OCI-LY7 (cell line): Measurements from ENCODE around the gene AHCTF1. TPM values are rescaled to one million over a fixed set of nuclear protein-coding genes. Genes with fewer than 3 reads are reported as not detected.
"Not testable (repeated sequence)": the region's sequence is repeated elsewhere in the genome, so short reads cannot be mapped to it uniquely, and the experiment has no call there.

ENCODE experiments used
- BruUV-seq: library from RNA; stranded (reverse); fragments of 400-500 nt; replicated peaks from 2 replicates; lab custom pipeline; 2021; lab: Mats Ljungman, UMichigan
- CTCF ChIA-PET: fragments of 300-600 bp; sonication (Branson Sonifier 250); formaldehyde crosslinking; loops from one replicate; lab custom pipeline; 2022; ENCODE audit warnings: antibody characterized with exemption; ENCODE audit not compliant: unreplicated experiment; lab: Charles Lee
- POLR2A ChIA-PET: fragments of 300-600 bp; sonication (Branson Sonifier 250); formaldehyde crosslinking; loops from one replicate; lab custom pipeline; 2022; ENCODE audit warnings: antibody characterized with exemption; lab: Charles Lee
- DNase-seq: peaks from one replicate; pipeline ENCODE4 v3.0.0-alpha.2; 2015; ENCODE audit warnings: low spot score
- H2AFZ ChIP-seq: fragments of 200-600 bp; sonication (generic), shearing (Covaris generic); 2 replicates; pipeline ENCODE4 v1.6.1; 2014; ENCODE audit warnings: mild to moderate bottlenecking, antibody characterized with exemption, low read length, moderate library complexity
- H3K27ac ChIP-seq: fragments of 200-600 bp; sonication (generic); 2 replicates; pipeline ENCODE4 v1.5.1; 2014; ENCODE audit warnings: mixed run types, low read depth, mild to moderate bottlenecking, moderate library complexity, low read length, inconsistent platforms; ENCODE audit not compliant: poor library complexity, severe bottlenecking
- H3K36me3 ChIP-seq: fragments of 200-600 bp; sonication (generic); 2 replicates; pipeline ENCODE4 v1.6.1; 2014; ENCODE audit warnings: mild to moderate bottlenecking, antibody characterized with exemption, low read length, moderate library complexity, mixed read lengths; ENCODE audit not compliant: insufficient read depth
- H3K4me1 ChIP-seq: fragments of 200-600 bp; sonication (generic); 2 replicates; pipeline ENCODE4 v1.5.1; 2014; ENCODE audit warnings: mild to moderate bottlenecking, low read length; ENCODE audit not compliant: insufficient read depth, poor library complexity, severe bottlenecking
- H3K4me2 ChIP-seq: fragments of 200-600 bp; sonication (generic); 2 replicates; pipeline ENCODE4 v1.6.1; 2014; ENCODE audit warnings: mild to moderate bottlenecking, low read length
- H3K4me3 ChIP-seq: fragments of 200-600 bp; sonication (generic); 2 replicates; pipeline ENCODE4 v1.5.1; 2014; ENCODE audit warnings: mild to moderate bottlenecking, low read depth, low read length; ENCODE audit not compliant: poor library complexity, severe bottlenecking
- H3K79me2 ChIP-seq: fragments of 200-600 bp; sonication (generic); 2 replicates; pipeline ENCODE4 v1.6.1; 2016; ENCODE audit warnings: low read depth, mild to moderate bottlenecking, low read length, moderate library complexity, mixed read lengths; ENCODE audit not compliant: insufficient read depth
- H3K9me2 ChIP-seq: fragments of 200-600 bp; sonication (generic); 2 replicates; pipeline ENCODE4 v1.6.1; 2016; ENCODE audit warnings: mild to moderate bottlenecking, low read length, mixed read lengths; ENCODE audit not compliant: insufficient read depth
- H3K9me3 ChIP-seq: fragments of 200-600 bp; sonication (generic); 2 replicates; pipeline ENCODE4 v1.6.1; 2014; ENCODE audit warnings: mild to moderate bottlenecking, mixed run types, low read length, mixed read lengths
- H4K20me1 ChIP-seq: fragments of 200-600 bp; sonication (generic); 2 replicates; pipeline ENCODE4 v1.6.1; 2014; ENCODE audit warnings: mild to moderate bottlenecking, antibody characterized with exemption, low read length, moderate library complexity, mixed read lengths; ENCODE audit not compliant: insufficient read depth
- CTCF ChIP-seq: fragments of 200-600 bp; sonication (generic); conservative IDR thresholded peaks from 2 replicates; pipeline ENCODE4 v1.5.1; 2014; ENCODE audit warnings: mild to moderate bottlenecking, antibody characterized with exemption, low read length, moderate library complexity, mixed read lengths
- EZH2phosphoT487 ChIP-seq: fragments of 200-600 bp; sonication (generic); IDR thresholded peaks from 2 replicates; pipeline ENCODE4 v1.6.1; 2018; ENCODE audit warnings: low read depth, borderline replicate concordance, mild to moderate bottlenecking, mixed run types, antibody characterized with exemption, low read length, moderate library complexity, mixed read lengths
- intact Hi-C: fragments of 100-400 bp; cut with micrococcal nuclease; formaldehyde crosslinking; loops from one replicate; pipeline ENCODE4 v1.10.0; 2022; ENCODE audit not compliant: unreplicated experiment
- total RNA-seq, 2 experiments: library from RNA; depleted of rRNA in 1 of 2; stranded (reverse); fragments of >200 nt in 1 of 2; shearing (Covaris generic) in 1 of 2; gene quantifications; 2 replicates each; pipeline ENCODE4 v1.2.3, GENCODE V29; 2014 to 2022

The AHCTF1 gene
- total RNA-seq, 2 experiments from 2014 or later, result 38.5 to 57.7 TPM

- no peak overlapping the region for H3K27ac ChIP-seq
- POLR2A ChIA-PET, result interaction anchor here (0.6 to 1.5 kb wide), 2 partner anchors 8 to 140 kb away, joined by 4 read pairs; no protein-coding TSS in a partner anchor
- H3K4me3 ChIP-seq, result no peak overlapping the region
- H3K9me2 ChIP-seq, result no peaks in the 10 kb centered on the region; the same call in 1 of the 2 replicates
- CTCF ChIA-PET, result no interaction called here
- H4K20me1 ChIP-seq, result no peaks in the 10 kb centered on the region
- no peaks in the 10 kb centered on the region for H3K4me1 ChIP-seq
- intact Hi-C loops, result no loop called here
- H3K36me3 ChIP-seq, result no peaks in the 10 kb centered on the region
- BruUV-seq, result no TSS peak
- H3K79me2 ChIP-seq, result no peaks in the 10 kb centered on the region
- no peaks in the 10 kb centered on the region for H3K9me3 ChIP-seq
- TF ChIP-seq EZH2phosphoT487 (no peak), CTCF (no peak)
- H3K4me2 ChIP-seq, result no peak overlapping the region
- DNase-seq, result no peak
- no peak overlapping the region for H2AFZ ChIP-seq
Measured at GRCh38 chr1:246814890-246815289, 116.9 kb downstream of the AHCTF1 start.

- H3K4me1 ChIP-seq, H4K20me1 ChIP-seq, POLR2A ChIA-PET, intact Hi-C loops, H3K4me3 ChIP-seq, H3K9me2 ChIP-seq, DNase-seq, CTCF ChIA-PET, H3K4me2 ChIP-seq, H3K9me3 ChIP-seq, H3K79me2 ChIP-seq, H2AFZ ChIP-seq, BruUV-seq, H3K27ac ChIP-seq, H3K36me3 ChIP-seq: not testable (repeated sequence)
Measured at GRCh38 chr1:246813325-246813724, 118.4 kb downstream of the AHCTF1 start.

- no peak for TF ChIP-seq EZH2phosphoT487
- no peak for TF ChIP-seq CTCF
- no TSS peak for BruUV-seq
- DNase-seq, result no peak
- H3K36me3 ChIP-seq, result no peaks in the 10 kb centered on the region
- no peak overlapping the region for H2AFZ ChIP-seq
- intact Hi-C loops, result no loop called here
- H3K4me1 ChIP-seq, result no peaks in the 10 kb centered on the region
- no peaks in the 10 kb centered on the region for H3K79me2 ChIP-seq
- no peaks in the 10 kb centered on the region for H3K9me3 ChIP-seq
- no peak overlapping the region for H3K4me2 ChIP-seq
- H4K20me1 ChIP-seq, result no peaks in the 10 kb centered on the region
- H3K4me3 ChIP-seq, result no peak overlapping the region
- no peaks in the 10 kb centered on the region for H3K9me2 ChIP-seq
- ChIA-PET POLR2A (interaction anchor here (1.0 kb wide), 1 partner anchor 43 kb away, joined by 3 read pairs; no protein-coding TSS in a partner anchor), CTCF (interaction anchor here (0.8 kb wide), 1 partner anchor 13 kb away, joined by 4 read pairs; no protein-coding TSS in a partner anchor)
- no peak overlapping the region for H3K27ac ChIP-seq
Measured at GRCh38 chr1:246811985-246812384, 119.8 kb downstream of the AHCTF1 start.
